GM21390 (cell line): Measurements from ENCODE around the gene MESD.

Source experiments
- ATAC-seq: cut with Tn5 transposase; IDR thresholded peaks from one replicate; pipeline ENCODE4 v1.9.1; 2021; ENCODE audit not compliant: unreplicated experiment

The MESD gene

DNA sequence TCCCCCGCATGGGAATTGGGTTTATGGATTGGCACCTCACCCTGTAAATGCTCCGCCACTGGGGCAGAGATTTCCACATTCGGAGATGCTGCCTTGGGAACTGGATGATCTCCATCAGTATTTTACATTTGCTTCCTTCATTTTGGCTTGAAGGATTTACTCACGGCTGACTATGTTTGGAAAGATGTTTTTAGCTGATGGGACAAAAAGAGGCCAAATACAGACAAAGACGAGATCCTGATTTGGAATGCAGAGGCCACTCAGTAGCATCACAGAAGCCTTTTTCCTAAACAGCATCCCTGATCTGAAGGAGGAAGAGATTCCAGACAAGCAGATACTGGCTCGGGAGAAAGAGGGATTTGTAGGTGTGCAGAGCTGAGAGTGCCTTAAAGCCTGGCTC lies 76.9 kb downstream of the MESD start:
- ATAC-seq = no peak

DNA sequence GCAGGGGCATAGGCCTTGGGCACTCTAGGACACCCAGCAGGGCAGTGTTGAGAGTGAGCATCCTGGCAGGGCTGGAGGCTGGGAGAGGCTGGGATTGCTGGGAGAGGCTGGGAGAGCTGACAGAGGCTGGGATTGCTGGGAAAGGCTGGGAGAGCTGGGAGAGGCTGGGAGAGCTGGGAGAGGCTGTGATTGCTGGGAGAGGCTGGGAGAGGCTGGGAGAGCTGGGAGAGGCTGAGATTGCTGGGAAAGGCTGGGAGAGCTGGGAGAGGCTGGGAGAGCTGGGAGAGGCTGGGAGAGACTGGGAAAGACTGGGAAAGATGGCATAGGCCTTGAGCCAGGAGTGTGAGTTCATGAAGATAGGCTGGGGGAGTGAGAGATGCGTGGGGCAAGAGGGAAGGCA lies 77.8 kb downstream of the MESD start:
- ATAC-seq = no peak

DNA sequence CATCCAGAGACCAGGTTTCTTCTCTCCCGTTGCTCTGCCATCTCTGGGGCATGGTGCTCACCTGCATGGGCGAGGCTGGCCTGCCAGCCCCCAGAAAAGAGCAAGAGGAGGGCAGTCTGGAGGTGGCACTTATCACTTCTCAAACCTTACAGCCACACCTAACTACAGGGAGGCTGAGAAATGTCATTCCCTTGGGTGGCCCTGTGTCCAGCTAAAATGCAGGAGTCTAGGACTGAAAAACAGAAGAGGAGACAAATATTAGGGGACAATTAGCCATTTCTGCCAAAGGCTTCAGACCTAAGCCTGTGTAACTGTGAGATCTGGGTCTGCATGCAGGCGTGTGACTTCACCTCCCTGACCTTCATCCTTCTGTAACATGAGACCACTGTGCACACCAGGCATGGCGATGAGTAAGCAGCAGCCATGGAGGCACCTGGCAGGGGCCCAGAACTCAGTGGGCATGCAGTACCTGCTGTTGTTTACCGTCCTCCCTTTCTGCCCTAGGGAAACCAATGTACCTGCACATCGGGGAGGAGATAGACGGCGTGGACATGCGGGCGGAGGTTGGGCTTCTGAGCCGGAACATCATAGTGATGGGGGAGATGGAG lies 83.4 kb downstream of the MESD start:
- ATAC-seq = no peak

DNA sequence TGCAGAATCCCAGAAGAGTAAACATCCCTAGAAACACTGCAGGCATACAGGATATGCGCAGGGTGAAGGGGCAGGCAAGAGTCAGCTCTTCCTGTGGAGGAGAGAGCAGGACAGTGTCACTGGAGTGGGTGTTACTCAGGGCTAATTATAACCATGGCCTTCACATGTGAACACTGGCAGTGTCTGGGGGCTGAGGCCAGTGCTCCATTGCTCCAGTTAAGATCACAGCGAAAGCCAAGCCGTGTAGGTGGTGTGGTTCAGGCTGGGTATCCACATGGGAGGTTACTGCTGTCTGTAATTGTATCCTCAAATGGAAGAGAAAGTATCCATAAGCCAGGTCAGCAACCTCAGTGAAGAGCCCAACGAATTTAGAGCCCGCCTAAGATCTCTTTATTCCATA lies 84.6 kb downstream of the MESD start:
- no peak for ATAC-seq

DNA sequence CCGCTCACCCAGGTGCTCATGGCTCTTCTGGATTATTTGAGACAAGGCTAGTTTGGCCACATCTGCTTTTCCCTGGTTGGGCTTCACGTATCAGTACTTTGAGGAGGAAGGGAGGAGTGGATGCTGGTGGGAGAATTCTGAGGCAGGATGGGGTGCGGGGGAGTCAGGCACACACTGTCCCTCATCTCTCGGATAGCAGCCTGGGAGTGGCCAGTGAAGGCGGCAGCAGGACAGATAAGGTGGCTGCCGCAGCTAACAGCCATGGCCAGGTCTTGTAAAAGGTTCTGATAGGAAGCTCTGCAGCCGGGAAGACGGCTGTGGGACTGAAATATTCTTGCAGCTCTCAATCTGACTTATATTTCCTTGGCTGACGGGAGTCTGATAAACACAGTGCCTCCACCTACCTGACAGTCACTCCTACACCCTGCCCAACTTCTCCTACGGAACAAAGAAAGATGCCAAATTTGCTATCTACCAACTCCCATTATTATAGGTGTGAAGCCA lies 87.3 kb downstream of the MESD start:
- ATAC-seq = no peak

DNA sequence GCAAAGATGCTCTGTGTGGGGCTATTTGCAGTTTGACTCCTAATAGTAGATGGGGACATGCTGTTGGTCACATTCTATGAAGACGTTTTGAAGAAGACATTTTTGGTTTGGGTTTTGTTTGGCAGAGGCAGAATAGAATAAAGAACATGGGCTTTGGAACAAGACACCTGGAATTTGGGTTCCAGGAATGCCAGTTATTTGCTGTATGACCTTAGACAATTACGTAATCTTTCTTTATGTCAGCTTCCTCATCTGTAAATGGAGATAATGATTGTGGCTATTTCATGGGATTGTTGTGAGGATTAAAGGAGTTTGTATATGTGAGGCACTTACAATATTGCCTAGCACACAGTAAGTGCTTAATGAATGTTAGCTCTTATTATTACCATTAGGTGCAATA lies 91.6 kb downstream of the MESD start:
- ATAC-seq = no peak
